Measurements from ENCODE around the gene ALKBH6.

Gene ALKBH6

GRCh38 chr19:35963514-35963913, 50.5 kb downstream of the ALKBH6 start:
- Histone ChIP-seq H3K36me3 (ENCODE audit: insufficient read depth, low read length) (no peaks in the 10 kb centered on the region), H3K27me3 (ENCODE audit: control insufficient read depth, insufficient read depth, low read length) (peaks cover 30% of the 10 kb centered on the region), H3K9ac (ENCODE audit: low read depth, low read length) (no peak overlapping the region), H3K4me2 (ENCODE audit: low read length) (no peak overlapping the region), H3K4me3 (ENCODE audit: low read length) (no peak overlapping the region), H3K4me1 (ENCODE audit: control insufficient read depth, insufficient read depth, low read length) (no peaks in the 10 kb centered on the region), H3K9me3 (replicated peaks; ENCODE audit: low read length) (no peaks in the 10 kb centered on the region)

GRCh38 chr19:35960432-35960972, 53.5 kb downstream of the ALKBH6 start:
- Histone ChIP-seq H3K4me2 (ENCODE audit: low read length) (no peak overlapping the region), H3K36me3 (ENCODE audit: insufficient read depth, low read length) (no peaks in the 10 kb centered on the region), H3K27me3 (ENCODE audit: control insufficient read depth, insufficient read depth, low read length) (peaks cover 39% of the 10 kb centered on the region), H3K9ac (ENCODE audit: low read depth, low read length) (no peak overlapping the region), H3K4me1 (ENCODE audit: control insufficient read depth, insufficient read depth, low read length) (no peaks in the 10 kb centered on the region), H3K9me3 (replicated peaks; ENCODE audit: low read length) (no peaks in the 10 kb centered on the region), H3K4me3 (ENCODE audit: low read length) (no peak overlapping the region)

GRCh38 chr19:35959968-35960320, 54.1 kb downstream of the ALKBH6 start:
- Histone ChIP-seq H3K4me1 (ENCODE audit: control insufficient read depth, insufficient read depth, low read length) (no peaks in the 10 kb centered on the region), H3K27me3 (ENCODE audit: control insufficient read depth, insufficient read depth, low read length) (peaks cover 39% of the 10 kb centered on the region), H3K9ac (ENCODE audit: low read depth, low read length) (no peak overlapping the region), H3K36me3 (ENCODE audit: insufficient read depth, low read length) (no peaks in the 10 kb centered on the region), H3K4me3 (ENCODE audit: low read length) (no peak overlapping the region), H3K4me2 (ENCODE audit: low read length) (no peak overlapping the region), H3K9me3 (replicated peaks; ENCODE audit: low read length) (no peaks in the 10 kb centered on the region)
